ENCODE data around the gene XPR1.
"Not testable (repeated sequence)": the region's sequence is repeated elsewhere in the genome, so short reads cannot be mapped to it uniquely, and the experiment has no call there.

XPR1 gene

DNA sequence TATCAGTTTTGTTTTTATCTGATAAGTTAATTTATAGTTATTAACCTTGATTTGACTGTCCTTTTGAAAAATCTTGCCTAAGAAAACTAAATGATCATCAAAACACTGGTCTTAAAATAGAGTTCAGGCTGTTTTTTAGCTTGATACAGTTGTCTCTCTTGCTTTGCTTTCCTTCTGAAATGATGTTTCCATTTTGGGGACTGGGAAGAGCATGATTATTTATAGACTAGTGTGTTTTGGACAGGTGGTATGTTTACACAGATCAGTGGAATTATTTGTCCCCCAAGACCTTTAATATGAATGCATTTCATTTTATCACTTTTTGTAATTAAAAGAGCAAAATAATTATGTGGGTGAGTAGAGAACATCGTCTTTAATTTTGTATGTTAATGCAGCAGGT is 90.8 kb downstream of the XPR1 start:
- DNase-seq (ENCODE audit: low spot score) = no peak

DNA sequence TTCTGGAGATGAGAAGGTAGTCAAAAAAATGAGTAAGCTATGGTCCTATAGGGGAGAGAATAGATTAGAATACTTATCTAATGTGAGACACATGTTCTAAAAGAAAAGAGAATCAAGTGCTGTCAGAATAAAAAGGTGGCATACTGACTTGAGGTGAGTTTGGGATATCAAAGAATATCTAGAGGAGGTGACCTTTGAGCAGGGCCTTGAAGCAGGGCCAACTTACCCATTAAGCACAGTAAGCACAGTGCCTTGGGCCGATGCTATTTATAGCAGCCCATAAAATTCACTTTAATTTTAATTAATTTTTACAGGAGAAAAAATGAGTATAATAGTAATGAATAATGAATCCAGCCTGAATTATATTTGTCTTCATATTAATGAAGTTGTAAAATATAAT is 92.2 kb downstream of the XPR1 start:
- DNase-seq (ENCODE audit: low spot score) = no peak

DNA sequence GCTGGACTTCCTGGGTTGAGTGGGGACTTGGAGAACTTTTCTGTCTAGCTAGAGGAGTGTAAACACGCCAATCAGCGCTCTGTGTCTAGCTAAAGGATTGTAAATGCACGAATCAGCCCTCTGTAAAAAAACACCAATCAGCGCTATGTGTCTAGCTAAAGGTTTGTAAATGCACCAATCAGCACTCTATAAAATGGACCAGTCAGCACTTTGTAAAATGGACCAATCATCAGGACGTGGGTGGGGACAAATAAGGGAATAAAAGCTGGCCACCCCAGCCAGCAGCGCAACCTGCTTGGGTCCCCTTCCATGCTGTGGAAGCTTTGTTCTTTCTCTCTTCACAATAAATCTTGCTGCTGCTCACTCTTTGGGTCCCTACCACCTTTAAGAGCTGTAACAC is 94.2 kb downstream of the XPR1 start:
- DNase-seq (ENCODE audit: low spot score) = not testable (repeated sequence)

DNA sequence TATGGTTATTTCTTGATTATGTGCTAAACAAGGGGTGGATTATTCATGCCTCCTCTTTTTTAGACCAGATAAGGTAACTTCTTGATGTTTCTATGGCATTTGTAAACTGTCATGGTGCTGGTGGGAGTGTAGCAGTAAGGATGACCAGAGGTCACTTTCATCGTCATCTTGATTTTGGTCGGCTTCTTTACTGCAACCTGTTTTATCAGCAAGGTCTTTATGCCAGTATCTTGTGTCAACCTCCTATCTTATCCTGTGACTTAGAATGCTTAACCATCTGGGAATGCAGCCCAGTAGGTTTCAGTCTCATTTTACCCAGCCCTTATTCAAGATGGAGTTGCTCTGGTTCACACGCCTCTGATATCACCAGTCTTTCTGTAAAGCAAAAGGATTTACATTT is 95.9 kb downstream of the XPR1 start:
- DNase-seq (ENCODE audit: low spot score) = not testable (repeated sequence)

DNA sequence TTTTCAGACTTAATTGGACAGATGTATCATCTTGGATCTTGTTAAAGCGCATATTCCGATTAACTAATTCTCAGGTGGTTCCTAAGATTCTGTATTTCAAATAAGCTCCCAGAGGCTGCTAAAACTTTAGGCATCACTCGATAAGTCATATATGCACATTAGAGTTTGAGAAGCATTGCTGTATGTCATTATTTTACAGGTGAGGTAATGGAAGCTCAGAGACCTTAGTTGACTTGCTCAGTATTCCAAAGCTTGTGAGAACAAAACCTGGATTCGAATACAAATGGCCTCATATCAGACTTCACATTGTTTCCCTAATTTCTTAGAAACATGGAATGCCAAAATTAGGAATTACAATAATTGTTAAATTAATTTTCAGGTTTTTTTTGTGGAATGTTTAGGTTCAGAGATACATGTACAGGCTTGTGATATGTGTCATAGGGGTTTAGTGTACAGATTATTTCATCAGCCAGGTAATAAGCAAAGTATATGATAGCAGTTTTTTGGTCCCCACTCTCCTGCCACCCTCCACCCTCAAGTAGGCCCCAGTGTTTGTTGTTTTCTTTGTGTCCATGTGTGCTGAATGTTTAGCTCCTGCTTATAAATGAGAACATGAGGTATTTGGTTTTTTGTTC is 96.8 kb downstream of the XPR1 start:
- no peak for DNase-seq (ENCODE audit: low spot score)

DNA sequence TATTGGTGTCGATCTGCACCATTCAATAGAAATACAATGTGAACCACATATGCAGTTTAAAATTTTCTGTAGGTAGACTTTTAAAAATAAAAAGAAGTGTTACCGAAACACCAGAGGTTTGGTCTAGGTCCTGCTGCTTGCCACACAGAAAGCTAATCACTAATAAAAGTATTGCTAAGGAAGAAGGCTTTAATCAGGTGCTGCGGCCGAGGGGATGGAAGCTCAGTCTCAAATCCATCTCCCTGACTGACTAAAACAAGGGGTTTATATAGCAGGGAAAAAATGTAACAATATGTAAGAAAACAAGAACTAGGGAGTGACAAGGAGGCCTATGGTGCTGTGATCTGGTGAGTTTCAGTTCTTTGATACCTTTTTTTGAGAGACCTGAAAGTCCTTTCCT is 99.3 kb downstream of the XPR1 start:
- no peak for DNase-seq (ENCODE audit: low spot score)

DNA sequence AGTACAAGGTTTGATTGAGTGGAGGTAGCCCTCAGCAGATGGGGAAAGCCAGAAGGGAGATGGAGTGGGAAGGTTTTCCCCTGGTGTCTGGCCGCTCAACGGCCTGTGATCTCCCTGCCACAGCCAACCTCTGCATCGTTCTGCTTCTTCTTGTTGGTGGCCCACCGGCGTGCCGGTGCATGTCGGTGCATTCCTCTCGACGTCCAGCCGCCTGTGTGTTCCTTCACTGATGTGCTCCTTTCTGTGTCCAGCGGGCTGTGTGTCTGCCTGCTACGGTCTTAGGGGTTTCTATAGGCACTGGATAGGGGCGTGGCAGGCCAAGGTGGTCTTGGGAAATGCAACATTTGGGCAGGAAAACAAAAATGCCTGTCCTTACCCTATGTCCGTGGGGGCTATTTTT is 101.0 kb downstream of the XPR1 start:
- DNase-seq (ENCODE audit: low spot score) = no peak

DNA sequence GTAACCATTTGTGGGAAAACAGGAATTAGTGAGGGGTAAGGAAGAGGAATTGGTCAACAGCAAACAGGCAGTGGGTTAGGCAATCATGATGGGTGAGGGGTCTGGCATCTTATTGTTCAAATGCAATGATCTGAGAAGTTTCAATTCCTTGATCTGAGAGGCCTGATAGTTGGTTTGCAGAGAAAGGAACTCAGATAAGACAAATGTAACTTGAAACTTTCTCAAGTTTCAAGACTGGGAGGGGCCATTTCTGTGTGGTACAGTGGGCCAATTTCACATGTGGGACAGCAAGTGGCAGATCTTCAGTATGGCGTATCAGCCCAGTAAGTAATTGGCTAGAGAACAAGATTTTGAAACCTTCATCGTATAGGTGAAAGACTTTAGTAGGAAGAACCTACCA is 102.5 kb downstream of the XPR1 start:
- no peak for DNase-seq (ENCODE audit: low spot score)

DNA sequence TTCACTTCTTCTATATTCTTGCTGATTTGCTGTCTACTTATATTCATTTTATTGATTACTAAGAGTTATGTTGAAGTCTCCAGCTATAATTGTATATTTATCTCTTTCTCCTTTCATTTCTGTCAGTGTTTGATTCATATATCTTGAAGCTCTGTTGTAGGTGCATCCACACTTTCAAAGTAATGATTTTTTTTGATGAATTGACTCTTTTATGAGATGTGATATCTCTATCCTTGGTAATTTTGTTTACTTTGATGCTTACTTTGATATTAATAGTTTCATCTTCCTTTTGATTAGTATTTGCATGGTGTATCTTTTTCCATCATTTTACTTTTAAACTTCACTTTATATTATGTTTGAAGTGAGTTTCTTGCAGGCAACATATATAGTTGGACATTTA is 110.8 kb downstream of the XPR1 start:
- no peak for DNase-seq (ENCODE audit: low spot score)

DNA sequence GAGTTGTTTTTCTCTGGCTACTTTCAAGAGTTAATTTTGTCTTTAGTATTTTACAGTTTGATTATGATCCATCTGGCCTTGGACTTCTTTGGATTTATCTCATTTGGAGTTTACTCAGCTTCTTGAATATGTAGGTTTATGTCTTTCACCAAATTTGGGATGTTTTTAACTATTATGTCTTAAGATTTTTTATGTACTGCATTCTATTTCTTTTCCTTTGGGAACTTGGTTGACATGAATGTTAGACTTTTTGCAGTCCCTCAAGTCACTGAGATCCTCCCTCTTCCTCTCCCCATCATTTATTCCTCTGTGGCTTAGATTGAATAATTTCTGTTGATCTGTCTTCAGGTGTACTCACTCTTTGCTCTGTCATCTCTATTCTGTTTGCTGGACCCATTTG is 112.0 kb downstream of the XPR1 start:
- DNase-seq (ENCODE audit: low spot score) = no peak

DNA sequence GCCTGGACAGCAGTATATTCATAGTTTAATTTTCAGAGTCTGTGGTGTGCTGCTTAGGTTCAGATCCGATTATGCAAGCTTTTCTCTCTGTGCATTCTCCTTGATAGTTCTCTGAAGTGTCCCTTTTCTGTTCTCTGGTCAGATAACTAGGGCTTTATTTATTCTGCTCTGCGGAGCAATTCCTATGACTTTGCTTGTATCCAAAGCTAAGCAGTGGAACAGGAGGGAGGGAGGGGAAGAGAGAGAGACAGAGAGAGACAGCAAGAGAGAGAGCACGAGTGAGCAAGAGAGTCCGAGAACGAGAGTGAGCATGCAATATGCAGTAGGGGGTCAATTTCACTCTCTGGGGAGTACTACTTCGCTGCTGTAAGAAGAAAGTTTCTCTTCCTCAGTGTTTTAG is 113.3 kb downstream of the XPR1 start:
- DNase-seq (ENCODE audit: low spot score) = no peak

DNA sequence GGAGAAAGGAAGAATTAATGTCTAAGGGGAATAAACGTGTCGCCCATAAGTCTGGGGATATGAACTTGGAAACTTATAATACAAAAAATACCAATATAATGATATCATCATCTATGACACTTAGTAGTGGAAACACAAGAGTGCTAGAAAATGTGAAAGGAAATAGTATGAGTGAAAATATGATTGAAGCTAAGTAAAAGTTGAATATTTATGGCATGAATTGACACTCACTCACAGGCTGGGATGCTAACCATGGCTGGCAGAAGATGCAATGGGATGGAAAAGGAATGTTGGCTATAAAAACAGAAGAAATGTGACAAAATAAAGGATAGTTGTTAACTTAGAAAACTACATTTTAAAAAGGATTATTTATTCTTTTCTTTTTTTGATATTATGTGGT is 120.1 kb downstream of the XPR1 start:
- peak; percentile 4 for DNase-seq (ENCODE audit: low spot score)

DNA sequence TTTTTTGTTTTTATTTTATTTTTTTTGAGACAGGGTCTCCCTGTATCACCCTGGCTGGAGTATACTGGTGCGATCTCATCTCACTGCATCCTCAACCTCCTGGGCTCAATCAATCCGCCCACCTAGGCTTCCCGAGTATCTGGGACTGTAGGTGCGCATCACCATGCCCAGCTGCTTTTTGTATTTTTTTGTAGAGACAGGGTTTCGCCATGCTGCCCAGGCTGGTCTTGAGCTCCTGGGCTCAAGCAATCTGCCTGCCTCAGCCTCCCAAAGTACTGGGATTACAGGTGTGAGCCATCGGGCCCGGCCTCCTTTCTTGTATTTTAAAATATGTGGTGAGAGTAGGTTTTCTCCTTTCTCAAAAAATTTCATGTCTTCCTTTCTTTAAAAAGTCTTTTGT is 122.6 kb downstream of the XPR1 start:
- DNase-seq (ENCODE audit: low spot score) = no peak

DNA sequence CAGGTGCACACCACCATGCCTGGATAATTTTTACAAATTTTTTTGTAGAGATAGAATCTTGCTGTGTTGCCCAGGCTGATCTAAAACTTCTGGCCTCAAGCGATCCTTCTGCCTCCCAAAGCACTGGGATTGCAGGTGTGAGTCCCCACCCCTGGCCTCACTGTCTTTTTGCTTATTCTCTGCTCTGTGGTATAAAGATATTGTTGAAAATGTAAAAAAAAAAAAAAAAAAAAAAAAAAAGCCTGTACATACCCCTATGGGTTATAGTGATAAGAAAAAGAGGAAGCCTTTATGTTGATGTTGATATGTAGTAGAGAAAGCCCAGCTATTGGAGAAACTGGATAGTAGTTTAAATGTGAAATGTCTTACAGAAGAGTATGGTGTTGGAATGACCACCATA is 125.8 kb downstream of the XPR1 start:
- DNase-seq (ENCODE audit: low spot score) = no peak

DNA sequence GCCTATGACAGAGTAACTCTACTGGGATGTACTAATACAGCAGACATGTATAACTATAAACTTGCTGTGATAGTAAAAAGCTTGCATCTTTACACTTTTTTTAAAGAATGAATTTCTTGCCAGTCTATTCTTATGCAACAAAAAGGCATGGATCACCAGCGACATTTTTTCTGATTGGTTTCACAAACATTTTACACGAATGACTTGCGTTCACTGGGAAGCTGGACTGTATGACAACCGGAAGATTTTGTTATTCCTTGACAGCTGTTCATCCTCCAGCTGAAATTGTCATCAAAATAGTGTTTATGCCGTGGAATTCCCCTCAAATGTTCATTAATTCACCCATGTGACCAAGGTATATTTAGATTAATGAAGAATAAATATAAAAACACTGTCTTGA is 131.0 kb downstream of the XPR1 start:
- no peak for DNase-seq (ENCODE audit: low spot score)

DNA sequence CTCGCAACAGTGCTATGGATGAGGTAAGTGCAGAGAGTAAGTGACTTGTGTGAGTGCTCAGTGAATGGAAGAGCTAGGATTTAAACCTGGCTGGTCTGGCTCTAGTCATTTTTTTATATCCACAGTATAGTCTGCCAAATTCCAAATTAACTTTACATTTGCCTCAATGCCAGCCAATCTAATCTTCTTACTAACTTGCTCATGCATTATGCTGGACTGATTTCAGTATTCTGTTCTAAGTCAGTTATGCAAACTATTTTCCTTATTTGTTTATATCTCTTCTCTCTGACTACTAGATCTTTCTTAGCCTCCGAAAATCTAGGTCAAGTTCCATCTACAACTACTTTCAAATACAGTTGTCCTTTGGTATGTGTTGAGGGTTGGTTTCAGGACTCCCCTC is 133.3 kb downstream of the XPR1 start:
- DNase-seq (ENCODE audit: low spot score) = no peak

DNA sequence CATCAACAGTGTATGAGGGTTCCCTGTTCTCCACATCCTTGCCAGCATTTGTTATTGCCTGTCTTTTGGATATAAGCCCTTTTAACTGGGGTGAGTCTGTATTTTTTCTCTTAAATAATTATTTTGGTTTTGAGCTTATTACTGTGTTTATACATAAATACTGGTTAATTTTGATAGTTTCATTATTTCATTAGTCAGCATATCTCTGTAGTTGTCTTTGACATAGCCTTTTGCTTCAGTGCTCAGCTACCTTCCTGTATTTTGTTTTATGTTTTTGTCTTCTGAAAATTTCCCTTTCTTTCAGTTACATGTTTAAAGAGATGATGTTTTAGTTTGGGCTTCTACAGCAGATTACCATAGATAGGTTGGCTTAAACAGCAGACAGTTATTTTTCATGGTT is 138.1 kb downstream of the XPR1 start:
- no peak for DNase-seq (ENCODE audit: low spot score)

DNA sequence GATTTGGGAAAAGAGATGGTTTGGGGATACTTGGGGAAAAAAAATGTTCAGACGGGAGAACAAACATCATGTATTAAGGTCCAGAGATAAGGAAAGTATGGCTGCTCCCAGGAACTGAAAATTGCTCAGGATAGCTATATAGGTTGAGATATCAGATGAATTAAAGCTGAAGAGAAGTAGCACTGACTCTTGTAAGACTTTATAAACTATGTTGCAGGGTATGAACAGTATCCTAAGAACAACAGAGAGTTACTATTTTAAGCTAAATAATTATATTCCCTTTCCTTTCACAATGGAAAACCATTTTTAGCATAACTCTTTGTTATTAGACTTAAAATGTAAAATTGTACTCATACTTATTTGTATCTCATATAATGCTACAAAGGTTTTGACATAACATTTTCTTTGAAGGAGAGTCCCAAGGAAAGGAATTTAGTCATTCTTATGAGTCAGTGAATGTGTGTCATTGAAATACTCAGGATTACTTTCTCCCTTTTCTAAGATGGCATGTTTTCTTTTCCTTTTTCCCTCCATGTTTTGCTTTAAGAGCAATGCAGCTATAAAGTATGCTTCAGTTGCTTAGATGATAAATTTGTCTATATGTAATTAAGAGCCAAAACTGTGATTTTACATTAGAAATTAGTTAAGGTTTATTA is 141.5 kb downstream of the XPR1 start:
- DNase-seq (ENCODE audit: low spot score) = peak; percentile 68

DNA sequence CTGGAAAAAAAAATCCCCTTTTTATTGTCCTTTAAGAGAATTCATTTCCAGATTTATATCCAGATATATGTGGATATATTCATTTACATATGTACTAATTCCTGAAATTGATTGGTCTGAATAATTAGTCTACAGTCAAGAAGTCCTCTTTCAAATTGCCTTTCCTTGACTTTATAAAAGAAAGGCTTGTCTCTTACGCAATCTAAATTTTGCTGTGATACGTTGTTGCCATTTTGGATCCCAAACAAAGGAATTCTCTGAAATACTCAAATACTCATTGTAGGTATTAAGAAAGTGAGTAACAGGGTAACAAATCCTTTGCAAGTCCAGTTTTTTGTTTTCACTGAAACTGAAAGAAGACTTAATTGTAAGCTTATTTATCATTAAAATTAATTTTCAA is 144.0 kb downstream of the XPR1 start:
- no peak for DNase-seq (ENCODE audit: low spot score)

DNA sequence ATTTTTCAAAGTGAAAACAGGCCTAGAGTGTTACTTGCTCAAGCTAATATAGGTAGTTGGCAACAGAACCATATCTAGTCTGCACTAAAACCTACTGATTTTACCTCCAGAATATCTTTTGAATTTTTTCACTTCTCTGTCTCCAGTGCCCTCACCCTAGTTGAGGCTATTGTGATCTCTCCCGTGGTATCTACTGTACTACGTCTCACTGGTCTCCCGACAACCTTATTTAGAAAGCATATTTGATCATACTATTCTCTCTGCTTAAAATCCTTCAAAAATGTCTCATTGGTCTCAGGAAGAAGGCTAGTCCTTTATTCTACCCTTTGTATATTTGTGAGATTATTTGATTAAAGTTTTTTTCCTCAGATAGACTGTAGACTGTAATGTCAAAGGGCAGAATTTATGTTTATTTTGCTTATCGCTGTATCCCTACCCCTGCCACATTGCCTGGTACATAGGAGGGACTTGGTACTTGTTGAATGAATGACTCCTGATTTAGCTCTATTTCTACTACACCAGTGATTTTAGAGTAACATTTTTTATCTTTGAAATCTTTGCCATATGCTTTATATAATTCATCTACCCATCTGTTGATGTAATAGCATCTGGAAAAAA is 145.4 kb downstream of the XPR1 start:
- no peak for DNase-seq (ENCODE audit: low spot score)

DNA sequence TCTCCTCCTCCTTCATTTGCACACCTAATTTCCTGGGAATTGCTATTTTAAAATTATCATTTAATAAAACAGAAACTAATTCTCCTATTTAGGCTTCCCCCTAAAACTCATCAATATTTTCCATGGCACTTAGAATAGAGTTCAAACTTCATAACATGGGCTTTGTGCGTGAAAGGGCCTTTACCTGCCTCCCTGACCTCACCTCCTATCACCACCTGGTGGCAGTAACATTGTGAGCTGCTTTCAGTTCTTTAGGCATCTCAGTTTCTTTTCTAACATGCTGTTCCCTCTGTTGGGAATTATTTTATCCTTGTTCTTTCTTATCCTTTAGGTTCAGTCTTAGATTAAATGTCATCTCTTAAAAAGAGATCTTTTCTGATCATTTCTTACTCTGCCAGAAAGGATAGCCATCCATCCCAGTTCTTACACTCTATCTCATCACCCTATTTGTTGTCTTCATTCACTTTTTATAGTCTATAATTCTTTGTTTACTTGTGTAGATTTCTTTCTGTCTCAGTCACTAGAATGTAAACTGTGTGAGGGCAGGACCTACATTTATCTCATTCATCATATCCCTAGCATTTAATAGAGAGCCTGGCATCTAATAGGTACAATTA is 147.1 kb downstream of the XPR1 start:
- DNase-seq (ENCODE audit: low spot score) = no peak

DNA sequence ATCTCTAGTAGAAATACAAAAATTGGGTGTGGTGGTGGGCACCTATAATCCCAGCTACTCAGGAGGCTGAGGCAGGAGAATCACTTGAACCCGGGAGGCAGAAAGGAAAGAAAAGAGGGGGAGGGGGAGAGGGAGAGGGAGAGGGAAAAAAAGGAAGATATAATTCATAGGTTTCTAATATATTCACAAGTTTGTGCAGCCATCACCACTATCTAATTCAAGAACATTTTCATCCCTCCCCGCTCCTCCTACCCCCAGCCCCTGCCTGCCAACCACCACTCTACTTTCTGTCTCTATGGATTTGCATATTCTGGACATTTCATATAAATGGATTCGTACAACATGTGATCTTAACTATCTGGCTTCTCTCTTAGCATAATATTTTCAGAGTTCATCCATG is 147.8 kb downstream of the XPR1 start:
- no peak for DNase-seq (ENCODE audit: low spot score)

DNA sequence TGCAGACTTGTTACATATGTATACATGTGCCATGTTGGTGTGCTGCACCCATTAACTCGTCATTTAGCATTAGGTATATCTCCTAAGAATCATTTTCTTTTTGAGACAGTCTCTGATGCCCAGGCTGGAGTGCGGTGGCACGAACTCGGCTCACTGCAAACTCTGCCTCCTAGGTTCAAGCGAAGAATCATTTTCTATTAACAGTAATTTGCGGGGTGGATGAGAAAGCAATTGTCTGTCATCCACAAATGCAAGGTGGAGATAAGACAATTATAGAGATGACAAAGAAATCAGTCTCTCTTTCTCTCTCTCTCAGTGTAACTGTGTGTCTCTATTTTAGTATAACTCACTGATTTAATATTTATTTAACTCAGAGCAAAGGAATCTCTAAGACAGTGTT is 149.9 kb downstream of the XPR1 start:
- no peak for DNase-seq (ENCODE audit: low spot score)
